Liver (tissue), 2 donors: ENCODE measurements around the gene ZW10.

Experiments used
- REST ChIP-seq: IDR thresholded peaks from 2 replicates; pipeline ENCODE4 v1.6.1; 2016; ENCODE audit warnings: antibody characterized with exemption, mild to moderate bottlenecking
- TF ChIP-seq, protein P1 (sequence below): fragments of 150-350 bp; IDR thresholded peaks from 2 replicates; pipeline ENCODE4 v1.5.1; 2017; ENCODE audit warnings: improper control_type of control experiment, low read depth, low read length; ENCODE audit not compliant: missing input control
- donor health status: healthy.

- TF ChIP-seq, protein P1, sequence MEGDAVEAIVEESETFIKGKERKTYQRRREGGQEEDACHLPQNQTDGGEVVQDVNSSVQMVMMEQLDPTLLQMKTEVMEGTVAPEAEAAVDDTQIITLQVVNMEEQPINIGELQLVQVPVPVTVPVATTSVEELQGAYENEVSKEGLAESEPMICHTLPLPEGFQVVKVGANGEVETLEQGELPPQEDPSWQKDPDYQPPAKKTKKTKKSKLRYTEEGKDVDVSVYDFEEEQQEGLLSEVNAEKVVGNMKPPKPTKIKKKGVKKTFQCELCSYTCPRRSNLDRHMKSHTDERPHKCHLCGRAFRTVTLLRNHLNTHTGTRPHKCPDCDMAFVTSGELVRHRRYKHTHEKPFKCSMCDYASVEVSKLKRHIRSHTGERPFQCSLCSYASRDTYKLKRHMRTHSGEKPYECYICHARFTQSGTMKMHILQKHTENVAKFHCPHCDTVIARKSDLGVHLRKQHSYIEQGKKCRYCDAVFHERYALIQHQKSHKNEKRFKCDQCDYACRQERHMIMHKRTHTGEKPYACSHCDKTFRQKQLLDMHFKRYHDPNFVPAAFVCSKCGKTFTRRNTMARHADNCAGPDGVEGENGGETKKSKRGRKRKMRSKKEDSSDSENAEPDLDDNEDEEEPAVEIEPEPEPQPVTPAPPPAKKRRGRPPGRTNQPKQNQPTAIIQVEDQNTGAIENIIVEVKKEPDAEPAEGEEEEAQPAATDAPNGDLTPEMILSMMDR = no peak
- no peak for TF ChIP-seq REST
Measured at GRCh38 chr11:113773092-113773415, 438 bp downstream of the ZW10 start.
